Esophagus (tissue), 2 donors: ENCODE data around the gene IL1RAPL1. TPM values are rescaled to one million over a fixed set of nuclear protein-coding genes. Genes with fewer than 3 reads are reported as not detected.
"Not testable (repeated sequence)": the region's sequence is repeated elsewhere in the genome, so short reads cannot be mapped to it uniquely, and the experiment has no call there.

Experiments used
- H3K27ac ChIP-seq, 2 donors: one replicate each; pipeline ENCODE4 v1.5.1; 2013; ENCODE audit warnings: low read depth in 2 of 2, mild to moderate bottlenecking in 2 of 2, inconsistent platforms in 1 of 2, low read length in 1 of 2, moderate library complexity in 1 of 2
- H3K27me3 ChIP-seq, 2 donors: one replicate each; pipeline ENCODE4 v1.6.1; 2013; ENCODE audit warnings: low read length in 2 of 2, control low read depth in 1 of 2, mild to moderate bottlenecking in 1 of 2; ENCODE audit not compliant: insufficient read depth in 2 of 2, control insufficient read depth in 1 of 2
- H3K36me3 ChIP-seq, 2 donors: one replicate each; pipeline ENCODE4 v1.6.1; 2013; ENCODE audit warnings: low read length in 1 of 2; ENCODE audit not compliant: control insufficient read depth in 2 of 2, insufficient read depth in 2 of 2
- H3K4me1 ChIP-seq, 2 donors: one replicate each; pipeline ENCODE4 v1.6.1; 2013; ENCODE audit warnings: low read length in 1 of 2; ENCODE audit not compliant: control insufficient read depth in 2 of 2, insufficient read depth in 2 of 2
- H3K4me3 ChIP-seq, 2 donors: one replicate each; pipeline ENCODE4 v1.5.1; 2013; ENCODE audit warnings: low read length in 2 of 2, mild to moderate bottlenecking in 2 of 2, low read depth in 1 of 2, moderate library complexity in 1 of 2
- H3K9me3 ChIP-seq, 2 donors: one replicate each; pipeline ENCODE4 v1.6.1; 2013; ENCODE audit warnings: mild to moderate bottlenecking in 2 of 2, low read depth in 1 of 2, low read length in 1 of 2, moderate library complexity in 1 of 2; ENCODE audit not compliant: control insufficient read depth in 2 of 2, insufficient read depth in 1 of 2
- WGBS, 2 donors: extraction: QIAGEN DNeasy Blood & Tissue Kit; methylation state at CpG; one replicate each; pipeline ENCODE4 v1.1.7; 2013; 5-methylcytosine and 5-hydroxymethylcytosine counted together
- polyA plus RNA-seq, 2 donors: library from polyadenylated mRNA; stranded (reverse); fragments of 200-250 nt; gene quantifications; one replicate each; pipeline ENCODE4 v1.2.3, GENCODE V29; 2013
- donor health status: healthy with polysubstance abuse.
- donor health status: Bipolar disorder and iron deficiency.

Gene IL1RAPL1
- polyA plus RNA-seq, 2 donors: 0.02 to 0.04 TPM

- Histone ChIP-seq H3K4me1 (no peaks in the 10 kb centered on the region), H3K36me3 (no peaks in the 10 kb centered on the region), H3K9me3 (no peaks in the 10 kb centered on the region), H3K27me3 (no peaks in the 10 kb centered on the region), H3K4me3 (no peak overlapping the region), H3K27ac (no peak overlapping the region)
Observed at GRCh38 chrX:28717864-28718263, 130.6 kb downstream of the IL1RAPL1 start.

GRCh38 chrX:28718450-28718849 is 131.2 kb downstream of the IL1RAPL1 start:
- H3K27ac ChIP-seq: no peak overlapping the region
- H3K27me3 ChIP-seq: no peaks in the 10 kb centered on the region
- H3K9me3 ChIP-seq: no peaks in the 10 kb centered on the region
- H3K4me3 ChIP-seq: no peak overlapping the region
- H3K4me1 ChIP-seq: no peaks in the 10 kb centered on the region
- H3K36me3 ChIP-seq: no peaks in the 10 kb centered on the region
- WGBS, 2 donors: 39 to 83% methylated on average over 1 of the region's 1 CpG

- H3K36me3 ChIP-seq: no peaks in the 10 kb centered on the region
- no peaks in the 10 kb centered on the region for H3K9me3 ChIP-seq
- no peaks in the 10 kb centered on the region for H3K27me3 ChIP-seq
- H3K4me1 ChIP-seq: no peaks in the 10 kb centered on the region
- WGBS, 2 donors: 83 to 85% methylated on average over 2 of the region's 2 CpGs
- no peak overlapping the region for H3K27ac ChIP-seq
- no peak overlapping the region for H3K4me3 ChIP-seq
Observed at GRCh38 chrX:28719620-28720019, 132.4 kb downstream of the IL1RAPL1 start.

GRCh38 chrX:28752330-28752729 is 165.1 kb downstream of the IL1RAPL1 start:
- 57 to 79% methylated on average over 2 of the region's 2 CpGs for whole genome bisulfite sequencing, 2 donors
- no peaks in the 10 kb centered on the region for H3K9me3 ChIP-seq
- no peak overlapping the region for H3K27ac ChIP-seq
- H3K36me3 ChIP-seq: no peaks in the 10 kb centered on the region
- no peak overlapping the region for H3K4me3 ChIP-seq
- H3K27me3 ChIP-seq: no peaks in the 10 kb centered on the region
- no peaks in the 10 kb centered on the region for H3K4me1 ChIP-seq

- WGBS, 2 donors: 37 to 71% methylated on average over 2 of the region's 2 CpGs
- Histone ChIP-seq H3K27me3 (no peaks in the 10 kb centered on the region), H3K9me3 (no peaks in the 10 kb centered on the region)
Observed at GRCh38 chrX:28756175-28756574, 168.9 kb downstream of the IL1RAPL1 start.

GRCh38 chrX:28756647-28757046 is 169.4 kb downstream of the IL1RAPL1 start:
- no peak overlapping the region for H3K27ac ChIP-seq
- no peaks in the 10 kb centered on the region for H3K36me3 ChIP-seq
- no peaks in the 10 kb centered on the region for H3K27me3 ChIP-seq
- no peaks in the 10 kb centered on the region for H3K4me1 ChIP-seq
- no peak overlapping the region for H3K4me3 ChIP-seq
- H3K9me3 ChIP-seq: no peaks in the 10 kb centered on the region

More at GRCh38 chrX:28756175-28756574, 168.9 kb downstream of the IL1RAPL1 start:
- H3K4me1 ChIP-seq: no peaks in the 10 kb centered on the region
- no peak overlapping the region for H3K27ac ChIP-seq
- no peaks in the 10 kb centered on the region for H3K36me3 ChIP-seq
- H3K4me3 ChIP-seq: no peak overlapping the region

- Histone ChIP-seq H3K4me1 (no peaks in the 10 kb centered on the region), H3K27ac (no peak overlapping the region), H3K9me3 (no peaks in the 10 kb centered on the region), H3K4me3 (no peak overlapping the region), H3K36me3 (no peaks in the 10 kb centered on the region), H3K27me3 (no peaks in the 10 kb centered on the region)
- WGBS, 2 donors: 72 to 81% methylated on average over 2 of the region's 2 CpGs
Observed at GRCh38 chrX:28757290-28757689, 170.0 kb downstream of the IL1RAPL1 start.

GRCh38 chrX:28766561-28766960 is 179.3 kb downstream of the IL1RAPL1 start:
- WGBS, 2 donors: 77 to 86% methylated on average over 2 of the region's 2 CpGs
- H3K9me3 ChIP-seq, H3K4me1 ChIP-seq, H3K36me3 ChIP-seq, H3K27me3 ChIP-seq, H3K4me3 ChIP-seq, H3K27ac ChIP-seq: not testable (repeated sequence)

- Histone ChIP-seq H3K9me3 (no peaks in the 10 kb centered on the region), H3K27ac (no peak overlapping the region), H3K4me3 (no peak overlapping the region), H3K4me1 (no peaks in the 10 kb centered on the region), H3K36me3 (no peaks in the 10 kb centered on the region), H3K27me3 (no peaks in the 10 kb centered on the region)
- 76 to 94% methylated on average over 5 of the region's 5 CpGs for WGBS, 2 donors
Observed at GRCh38 chrX:28773807-28774206, 186.6 kb downstream of the IL1RAPL1 start.

- no peak overlapping the region for H3K27ac ChIP-seq
- H3K9me3 ChIP-seq: no peaks in the 10 kb centered on the region
- no peak overlapping the region for H3K4me3 ChIP-seq
- H3K36me3 ChIP-seq: no peaks in the 10 kb centered on the region
- H3K27me3 ChIP-seq: no peaks in the 10 kb centered on the region
- 41 to 61% methylated on average over 2 of the region's 2 CpGs for WGBS, 2 donors
- no peaks in the 10 kb centered on the region for H3K4me1 ChIP-seq
Observed at GRCh38 chrX:28787206-28787605, 200.0 kb downstream of the IL1RAPL1 start.
